AG04450 (cell line): ENCODE measurements around the gene TEX261. TPM values are rescaled to one million over a fixed set of nuclear protein-coding genes. Genes with fewer than 3 reads are reported as not detected.
A peak's percentile ranks its signal among the peaks of the same experiment; 100 is the strongest.
"Not testable (repeated sequence)": the region's sequence is repeated elsewhere in the genome, so short reads cannot be mapped to it uniquely, and the experiment has no call there.

Source experiments
- CTCF ChIA-PET: fragments of 300-600, 350-600 bp; formaldehyde crosslinking; extraction: SDS; loops from one replicate; lab custom pipeline; 2022; ENCODE audit warnings: antibody characterized with exemption, inconsistent platforms; lab: Charles Lee
- POLR2A ChIA-PET: fragments of 350-600 bp; formaldehyde crosslinking; extraction: SDS; loops from one replicate; lab custom pipeline; 2021; ENCODE audit warnings: antibody characterized with exemption, inconsistent platforms; lab: Yijun Ruan, JAX
- DNase-seq: peaks from one replicate; pipeline ENCODE4 v3.0.0-alpha.2; 2011; ENCODE audit warnings: low read depth, low spot score
- H3K27ac ChIP-seq: one replicate; pipeline ENCODE4 v1.5.1; 2012; ENCODE audit warnings: low read depth, low read length, control low read depth
- H3K27me3 ChIP-seq: one replicate; pipeline ENCODE4 v1.6.0; 2012; ENCODE audit warnings: low read length; ENCODE audit not compliant: control insufficient read depth, insufficient read depth
- H3K4me3 ChIP-seq: 2 replicates; pipeline ENCODE4 v1.5.1; 2011; ENCODE audit warnings: mild to moderate bottlenecking, low read depth, low read length, control low read depth
- H3K9me3 ChIP-seq: 2 replicates; pipeline ENCODE4 v1.5.1; 2012; ENCODE audit warnings: low read length; ENCODE audit not compliant: control insufficient read depth, insufficient read depth
- CTCF ChIP-seq: IDR thresholded peaks from 2 replicates; pipeline ENCODE4 v1.5.1; 2011; ENCODE audit warnings: low read depth, low read length, control low read depth, inconsistent platforms
- polyA plus RNA-seq: library from polyadenylated mRNA; depleted of rRNA; stranded (reverse); fragments of >200 nt; gene quantifications from 2 replicates; pipeline ENCODE4 v1.2.3, GENCODE V29; 2011

The TEX261 gene
- polyA plus RNA-seq, 1 experiment, result 106 TPM

DNA sequence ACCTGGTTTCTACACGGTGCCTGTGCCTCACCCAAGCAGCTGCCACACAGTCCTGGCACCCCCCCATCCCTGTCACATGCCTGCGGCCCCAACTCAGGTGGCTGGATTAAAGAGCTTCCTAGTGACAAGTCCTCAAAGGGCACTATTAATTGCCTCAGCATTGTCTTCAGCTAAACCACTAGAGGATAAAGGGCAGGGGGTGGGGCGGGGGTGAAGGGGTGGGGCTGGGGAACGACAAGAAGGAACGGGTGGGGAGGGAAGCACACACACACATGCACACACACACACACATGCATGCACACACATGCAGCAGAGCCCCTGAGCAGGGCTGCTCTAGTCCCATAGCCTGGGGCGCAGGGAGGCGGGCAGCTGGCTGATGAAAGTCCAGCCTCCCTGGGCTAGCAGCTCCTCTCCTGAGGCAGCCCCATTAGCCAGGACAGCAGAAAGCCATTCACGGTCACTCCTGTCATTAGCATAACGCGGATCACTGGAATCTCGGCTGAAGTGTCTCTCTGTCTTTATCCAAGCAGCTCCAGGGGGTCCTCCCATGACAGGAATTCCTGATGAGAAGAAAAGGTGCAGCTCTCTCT is 7.4 kb upstream of the TEX261 start:
- CTCF ChIA-PET, result interaction anchor here (0.6 to 2.4 kb wide), 16 partner anchors 10 to 708 kb away, joined by 3 to 14 read pairs (median 4); partner anchors contain the start of gene NAGK
- DNase-seq, result no peak
- no peak for TF ChIP-seq CTCF
- Histone ChIP-seq H3K4me3 (no peak overlapping the region), H3K27ac (no peak overlapping the region), H3K9me3 (no peaks in the 10 kb centered on the region), H3K27me3 (peaks cover 10% of the 10 kb centered on the region)
- POLR2A ChIA-PET, result interaction anchor here (1.7 kb wide), 1 partner anchor 66 kb away, joined by 7 read pairs; the partner anchor contains the start of gene NAGK

DNA sequence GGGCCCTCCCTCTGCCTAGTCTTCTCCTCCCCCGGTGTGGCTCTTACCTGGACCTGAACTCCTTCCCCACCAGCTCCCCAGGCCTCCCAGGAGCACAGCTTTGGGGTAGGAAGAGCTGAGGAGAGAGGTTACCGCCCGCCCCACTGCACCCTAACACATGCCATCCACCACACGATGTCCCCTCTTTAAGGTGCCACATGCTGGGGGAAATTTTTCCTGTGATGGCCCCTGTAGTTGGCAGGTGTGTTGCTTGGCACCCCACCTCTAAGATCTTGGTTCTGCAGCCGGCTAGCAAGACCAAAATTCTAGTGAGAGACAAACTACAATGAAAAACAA is 6.9 kb upstream of the TEX261 start:
- Histone ChIP-seq H3K27ac (no peak overlapping the region), H3K4me3 (no peak overlapping the region), H3K9me3 (no peaks in the 10 kb centered on the region), H3K27me3 (peaks cover 10% of the 10 kb centered on the region)
- no peak for TF ChIP-seq CTCF
- ChIA-PET POLR2A (interaction anchor here (0.8 to 1.7 kb wide), 2 partner anchors 67 to 330 kb away, joined by 4 to 7 read pairs; partner anchors contain the start of genes NAGK and ZNF638), CTCF (interaction anchor here (0.6 to 2.4 kb wide), 27 partner anchors 9 to 708 kb away, joined by 3 to 14 read pairs (median 4); partner anchors contain the start of genes ANKRD53 and NAGK)
- DNase-seq, result no peak

DNA sequence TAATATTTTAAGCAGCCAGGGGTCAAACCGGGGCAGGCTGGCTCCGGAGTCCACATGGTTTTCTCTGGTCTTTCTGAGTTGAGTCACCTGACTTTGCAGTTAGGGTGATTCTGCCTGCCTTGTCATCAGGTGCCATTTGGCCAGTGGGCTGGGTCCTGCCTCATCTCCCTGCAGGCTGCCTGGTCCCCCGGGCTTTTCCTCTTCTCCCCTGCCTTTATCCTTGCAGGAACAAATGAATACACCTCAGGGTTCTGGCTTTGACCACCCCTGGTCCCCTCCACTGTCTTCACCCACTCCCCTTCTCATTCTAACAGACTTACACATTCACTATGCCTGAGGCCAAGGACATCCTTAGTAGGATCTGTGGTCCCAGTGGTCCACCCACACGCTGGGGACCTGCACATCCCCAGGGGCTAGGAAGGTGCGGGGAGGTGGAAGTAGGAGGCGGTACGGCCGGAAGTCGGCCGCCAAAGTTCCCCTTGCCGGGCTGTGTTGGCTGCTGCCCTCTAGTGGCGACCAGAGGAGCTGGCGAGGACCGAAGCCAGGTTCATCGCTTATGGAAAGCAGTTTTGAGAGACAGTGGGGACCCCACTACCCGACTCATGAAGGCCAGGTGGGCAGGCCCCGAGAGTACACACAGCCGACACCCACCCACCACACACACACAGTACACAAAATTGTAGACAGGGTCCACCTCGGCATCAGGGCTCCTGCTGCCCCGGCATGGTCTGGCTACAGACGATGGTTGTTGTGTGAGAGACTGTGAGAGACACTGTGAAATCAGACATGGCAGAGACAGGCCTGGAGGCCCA is 6.3 kb upstream of the TEX261 start:
- ChIA-PET CTCF (interaction anchor here (0.6 to 2.4 kb wide), 26 partner anchors 9 to 697 kb away, joined by 3 to 14 read pairs (median 4); partner anchors contain the start of genes ANKRD53 and NAGK), POLR2A (interaction anchor here (0.8 to 1.7 kb wide), 2 partner anchors 67 to 331 kb away, joined by 4 to 7 read pairs; partner anchors contain the start of genes NAGK and ZNF638)
- no peak for DNase-seq
- peak overlapping the region; percentile 45 for H3K4me3 ChIP-seq
- peak; percentile 96 for TF ChIP-seq CTCF
- peaks cover 10% of the 10 kb centered on the region for H3K27me3 ChIP-seq
- H3K27ac ChIP-seq, result no peak overlapping the region
- no peaks in the 10 kb centered on the region for H3K9me3 ChIP-seq

DNA sequence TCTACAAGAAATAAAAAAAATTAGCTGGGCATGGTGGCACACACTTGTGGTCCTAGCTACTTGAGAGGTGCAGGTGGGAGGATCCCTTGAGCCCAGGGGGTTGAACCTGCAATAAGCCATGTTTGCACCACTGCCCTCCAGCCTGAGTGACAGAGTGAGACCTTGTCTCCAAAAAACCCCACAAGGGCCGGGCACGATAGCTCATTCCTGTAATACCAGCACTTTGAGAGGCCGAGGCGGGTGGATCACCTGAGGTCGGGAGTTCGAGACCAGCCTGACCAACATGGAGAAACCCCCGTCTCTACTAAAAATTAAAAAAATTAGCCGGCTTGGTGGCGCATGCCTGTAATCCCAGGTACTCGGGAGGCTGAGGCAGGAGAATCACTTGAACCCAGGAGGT is 5.3 kb upstream of the TEX261 start:
- H3K9me3 ChIP-seq, DNase-seq, H3K4me3 ChIP-seq, H3K27ac ChIP-seq, POLR2A ChIA-PET, H3K27me3 ChIP-seq: not testable (repeated sequence)
- CTCF ChIA-PET, result interaction anchor here (1.1 kb wide), 1 partner anchor 54 kb away, joined by 3 read pairs; no protein-coding TSS in a partner anchor

DNA sequence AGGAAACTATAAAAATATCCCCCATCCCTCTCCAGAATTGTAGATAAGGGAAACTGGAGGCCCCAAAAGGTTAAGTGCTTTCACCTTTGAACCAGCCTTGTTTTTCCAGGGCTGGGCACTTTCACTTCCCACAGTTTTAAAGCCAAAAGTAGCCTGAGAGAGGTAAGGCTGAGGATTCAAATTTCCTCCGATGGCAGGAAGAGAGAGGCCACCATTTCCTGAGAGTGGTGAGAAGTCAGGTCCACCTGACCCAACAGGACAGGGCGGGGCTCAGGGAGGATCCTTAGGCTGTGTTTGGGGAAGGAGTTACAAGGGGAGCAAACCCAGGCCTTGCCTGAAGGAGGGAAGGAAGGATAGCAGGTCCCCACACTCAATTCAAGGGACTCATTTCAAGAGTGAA is 4.7 kb upstream of the TEX261 start:
- no peak overlapping the region for H3K4me3 ChIP-seq
- H3K9me3 ChIP-seq, result no peaks in the 10 kb centered on the region; the same call in 1 of the 2 replicates
- TF ChIP-seq CTCF, result no peak
- no peak for DNase-seq
- POLR2A ChIA-PET, result no interaction called here
- CTCF ChIA-PET, result interaction anchor here (1.2 kb wide), 1 partner anchor 60 kb away, joined by 3 read pairs; no protein-coding TSS in a partner anchor
- H3K27ac ChIP-seq, result no peak overlapping the region
- peaks cover 10% of the 10 kb centered on the region for H3K27me3 ChIP-seq

DNA sequence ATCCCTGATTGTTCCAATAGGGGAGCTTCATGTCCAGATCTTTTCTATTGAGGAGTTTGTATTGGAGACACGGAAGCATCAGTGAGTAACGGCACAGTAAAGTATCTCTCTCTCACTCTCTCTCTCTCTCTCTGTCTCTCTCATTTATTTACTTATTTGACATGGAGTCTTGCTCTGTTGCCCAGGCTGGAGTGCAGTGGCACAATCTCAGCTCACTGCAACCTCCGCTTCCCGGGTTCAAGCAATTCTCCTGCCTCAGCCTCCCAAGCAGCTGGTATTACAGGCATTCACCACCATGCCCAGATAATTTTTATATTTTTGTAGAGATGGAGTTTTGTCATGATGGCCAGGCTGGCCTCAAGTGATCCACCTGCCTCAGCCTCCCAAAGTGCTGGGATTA is 4.2 kb upstream of the TEX261 start:
- H3K9me3 ChIP-seq, H3K4me3 ChIP-seq, DNase-seq, POLR2A ChIA-PET, H3K27ac ChIP-seq, H3K27me3 ChIP-seq: not testable (repeated sequence)
- CTCF ChIA-PET, result interaction anchor here (1.2 kb wide), 1 partner anchor 61 kb away, joined by 3 read pairs; no protein-coding TSS in a partner anchor
